Activated naive CD8-positive, alpha-beta T cell treated with anti-CD3 and anti-CD28 coated beads for 36 hours (primary cell): ENCODE data around the gene HOMEZ. TPM values are rescaled to one million over a fixed set of nuclear protein-coding genes. Genes with fewer than 3 reads are reported as not detected.
"Not testable (repeated sequence)": the region's sequence is repeated elsewhere in the genome, so short reads cannot be mapped to it uniquely, and the experiment has no call there.

Experiments
- DNase-seq: peaks from one replicate; pipeline ENCODE4 v3.0.0; 2021
- H3K27ac Mint-ChIP-seq: one replicate; pipeline ENCODE4 v1.8.0; 2022; ENCODE audit warnings: mild to moderate bottlenecking, moderate library complexity, mixed read lengths
- H3K27me3 Mint-ChIP-seq: one replicate; pipeline ENCODE4 v1.8.0; 2022; ENCODE audit warnings: mild to moderate bottlenecking, mixed read lengths
- H3K36me3 Mint-ChIP-seq: one replicate; pipeline ENCODE4 v1.8.0; 2021; ENCODE audit warnings: mild to moderate bottlenecking, mixed read lengths
- H3K4me1 Mint-ChIP-seq: one replicate; pipeline ENCODE4 v1.8.0; 2021; ENCODE audit warnings: mixed read lengths
- H3K4me3 Mint-ChIP-seq: one replicate; pipeline ENCODE4 v1.8.0; 2022; ENCODE audit warnings: mild to moderate bottlenecking, moderate library complexity, mixed read lengths
- H3K9me3 Mint-ChIP-seq: one replicate; pipeline ENCODE4 v1.8.0; 2022; ENCODE audit warnings: mixed read lengths
- total RNA-seq, 2 experiments: library from RNA; stranded (reverse); gene quantifications; one replicate each; pipeline ENCODE4 v1.2.3, GENCODE V29; 2021

HOMEZ gene, protein sequence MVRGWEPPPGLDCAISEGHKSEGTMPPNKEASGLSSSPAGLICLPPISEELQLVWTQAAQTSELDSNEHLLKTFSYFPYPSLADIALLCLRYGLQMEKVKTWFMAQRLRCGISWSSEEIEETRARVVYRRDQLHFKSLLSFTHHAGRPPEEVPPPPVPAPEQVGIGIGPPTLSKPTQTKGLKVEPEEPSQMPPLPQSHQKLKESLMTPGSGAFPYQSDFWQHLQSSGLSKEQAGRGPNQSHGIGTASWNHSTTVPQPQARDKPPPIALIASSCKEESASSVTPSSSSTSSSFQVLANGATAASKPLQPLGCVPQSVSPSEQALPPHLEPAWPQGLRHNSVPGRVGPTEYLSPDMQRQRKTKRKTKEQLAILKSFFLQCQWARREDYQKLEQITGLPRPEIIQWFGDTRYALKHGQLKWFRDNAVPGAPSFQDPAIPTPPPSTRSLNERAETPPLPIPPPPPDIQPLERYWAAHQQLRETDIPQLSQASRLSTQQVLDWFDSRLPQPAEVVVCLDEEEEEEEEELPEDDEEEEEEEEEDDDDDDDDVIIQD
- 10 to 100 TPM; 10.8 to 12.7 TPM for total RNA-seq

DNA sequence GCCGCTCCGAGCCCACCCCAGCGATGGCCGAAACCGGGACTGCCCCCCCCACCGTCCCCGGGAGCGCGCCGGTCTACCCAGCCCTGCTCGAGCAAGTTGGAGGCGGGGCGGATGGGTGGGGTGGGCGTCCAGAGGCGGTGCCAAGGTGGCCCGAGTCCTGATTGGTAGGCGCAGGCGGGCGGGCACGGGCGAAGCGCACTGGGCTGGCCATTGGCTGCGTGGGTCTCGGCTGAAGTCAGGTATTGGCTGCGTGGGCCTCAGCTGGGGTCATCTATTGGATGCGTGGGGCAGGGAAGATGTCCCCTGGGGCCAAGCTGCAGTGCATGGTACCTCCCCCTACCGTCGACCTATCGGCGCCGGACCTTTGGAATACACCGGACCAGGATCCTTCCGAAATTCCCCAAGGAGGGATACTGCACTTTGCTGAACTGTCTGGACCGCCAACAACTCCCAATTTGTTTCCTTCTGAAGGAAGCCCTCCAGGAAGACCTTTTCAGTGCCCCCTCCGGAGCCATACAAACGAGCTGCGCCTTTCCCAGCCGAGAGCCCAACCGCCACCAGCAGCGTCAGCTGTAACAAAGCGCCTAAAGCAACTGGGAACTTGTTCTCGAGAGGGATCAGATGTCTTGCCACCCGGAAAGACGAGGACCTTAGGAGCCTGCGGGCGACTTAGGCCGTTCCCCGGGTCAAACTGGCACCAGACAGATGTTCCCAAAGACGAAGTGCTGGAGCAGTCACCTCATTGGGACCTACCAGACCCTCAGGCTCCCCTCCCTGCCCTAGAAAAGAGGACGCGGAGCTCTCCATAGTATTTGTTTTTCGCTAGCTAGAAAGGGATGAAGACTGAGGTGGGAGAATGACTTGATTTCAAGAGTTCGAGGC, at the start of gene HOMEZ:
Gene HOMEZ, minus strand, starts transcription at position 113 of the 882 bp plus-strand sequence. CDS start 180 bp downstream, outside the sequence.
- H3K4me3 Mint-ChIP-seq, result peak within 1 kb of the TSS; percentile 91
- peak within 1 kb of the TSS; percentile 96 for H3K27ac Mint-ChIP-seq
- H3K27me3 Mint-ChIP-seq, result no peaks in the 10 kb centered on the region
- peaks cover 25% of the 10 kb centered on the region for H3K4me1 Mint-ChIP-seq
- peaks cover 16% of the 10 kb centered on the region for H3K36me3 Mint-ChIP-seq
- DNase-seq, result peak; percentile 99
- H3K9me3 Mint-ChIP-seq, result no peaks in the 10 kb centered on the region

GRCh38 chr14:23335623-23336022, 49.7 kb upstream of the HOMEZ start:
- peaks cover 30% of the 10 kb centered on the region for H3K27me3 Mint-ChIP-seq
- no peaks in the 10 kb centered on the region for H3K36me3 Mint-ChIP-seq
- H3K4me1 Mint-ChIP-seq, result no peaks in the 10 kb centered on the region
- no peak overlapping the region for H3K27ac Mint-ChIP-seq
- peaks cover 2% of the 10 kb centered on the region for H3K9me3 Mint-ChIP-seq
- no peak overlapping the region for H3K4me3 Mint-ChIP-seq
- no peak for DNase-seq

DNA sequence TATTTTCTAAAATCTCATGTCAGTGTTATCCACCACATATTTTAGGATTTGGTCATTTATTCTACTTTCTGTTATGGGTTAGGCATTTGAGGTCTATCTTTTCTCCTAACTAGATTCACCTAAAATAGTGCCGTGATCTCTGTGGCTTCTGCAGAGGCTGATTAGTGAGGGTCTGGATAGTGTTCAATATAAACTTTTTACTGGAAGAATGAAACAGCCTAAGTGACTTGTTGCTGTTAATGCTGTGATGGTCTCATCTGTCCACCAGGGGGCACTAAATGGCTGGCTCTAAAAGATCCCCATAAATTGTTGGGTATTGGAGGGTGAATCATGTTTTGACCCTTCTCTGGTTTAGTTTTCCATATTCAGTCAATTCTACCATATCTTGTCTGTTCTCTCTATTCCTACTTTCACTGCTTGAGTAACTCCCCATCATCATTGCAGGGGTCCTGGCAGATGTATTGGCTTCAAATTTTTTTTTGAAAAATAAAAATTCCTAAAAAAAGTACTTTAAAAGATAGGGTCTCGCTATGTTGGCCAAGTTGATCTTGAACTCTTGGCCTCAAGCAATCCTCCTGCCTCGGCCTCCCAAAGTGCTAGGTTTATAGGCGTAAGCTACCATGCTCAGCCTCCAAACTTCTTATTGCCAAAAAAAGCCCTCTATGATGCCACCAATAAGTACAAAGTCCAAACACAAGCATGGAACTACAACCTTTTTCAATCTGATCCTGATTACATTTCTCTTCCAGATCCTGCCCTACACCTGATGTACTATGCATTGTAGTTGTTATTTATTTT, 42.2 kb upstream of the HOMEZ start:
- Mint-ChIP-seq H3K4me1 (peaks cover 10% of the 10 kb centered on the region), H3K27me3 (no peaks in the 10 kb centered on the region), H3K9me3 (no peaks in the 10 kb centered on the region), H3K27ac (no peak overlapping the region), H3K4me3 (no peak overlapping the region), H3K36me3 (peaks cover 9% of the 10 kb centered on the region)
- peak; percentile 55 for DNase-seq

- H3K4me3 Mint-ChIP-seq, result no peak overlapping the region
- H3K4me1 Mint-ChIP-seq, result peaks cover 17% of the 10 kb centered on the region
These were observed 40.8 kb upstream of the HOMEZ start for GRCh38 chr14:23326491-23327332.

DNA sequence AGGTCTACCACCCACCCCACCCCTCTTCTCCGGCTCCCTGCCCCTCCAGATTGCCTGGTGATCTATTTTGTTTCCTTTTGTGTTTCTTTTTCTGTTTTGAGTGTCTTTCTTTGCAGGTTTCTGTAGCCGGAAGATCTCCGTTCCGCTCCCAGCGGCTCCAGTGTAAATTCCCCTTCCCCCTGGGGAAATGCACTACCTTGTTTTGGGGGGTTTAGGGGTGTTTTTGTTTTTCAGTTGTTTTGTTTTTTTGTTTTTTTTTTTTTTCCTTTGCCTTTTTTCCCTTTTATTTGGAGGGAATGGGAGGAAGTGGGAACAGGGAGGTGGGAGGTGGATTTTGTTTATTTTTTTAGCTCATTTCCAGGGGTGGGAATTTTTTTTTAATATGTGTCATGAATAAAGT, 39.8 kb upstream of the HOMEZ start:
- not testable (repeated sequence) for H3K4me3 Mint-ChIP-seq, H3K27me3 Mint-ChIP-seq, DNase-seq, H3K9me3 Mint-ChIP-seq
- Mint-ChIP-seq H3K27ac (peak overlapping the region; percentile 42), H3K36me3 (peaks cover 23% of the 10 kb centered on the region), H3K4me1 (peaks cover 17% of the 10 kb centered on the region)

More at GRCh38 chr14:23326491-23327332, 40.8 kb upstream of the HOMEZ start:
- Mint-ChIP-seq H3K9me3 (no peaks in the 10 kb centered on the region), H3K27me3 (no peaks in the 10 kb centered on the region), H3K27ac (no peak overlapping the region), H3K36me3 (peaks cover 23% of the 10 kb centered on the region)
- DNase-seq, result no peak

GRCh38 chr14:23324993-23325392, 39.1 kb upstream of the HOMEZ start:
- no peak for DNase-seq
- H3K36me3 Mint-ChIP-seq, result peaks cover 23% of the 10 kb centered on the region
- H3K4me3 Mint-ChIP-seq, result no peak overlapping the region
- no peaks in the 10 kb centered on the region for H3K9me3 Mint-ChIP-seq
- no peak overlapping the region for H3K27ac Mint-ChIP-seq
- H3K4me1 Mint-ChIP-seq, result peaks cover 19% of the 10 kb centered on the region
- H3K27me3 Mint-ChIP-seq, result no peaks in the 10 kb centered on the region

DNA sequence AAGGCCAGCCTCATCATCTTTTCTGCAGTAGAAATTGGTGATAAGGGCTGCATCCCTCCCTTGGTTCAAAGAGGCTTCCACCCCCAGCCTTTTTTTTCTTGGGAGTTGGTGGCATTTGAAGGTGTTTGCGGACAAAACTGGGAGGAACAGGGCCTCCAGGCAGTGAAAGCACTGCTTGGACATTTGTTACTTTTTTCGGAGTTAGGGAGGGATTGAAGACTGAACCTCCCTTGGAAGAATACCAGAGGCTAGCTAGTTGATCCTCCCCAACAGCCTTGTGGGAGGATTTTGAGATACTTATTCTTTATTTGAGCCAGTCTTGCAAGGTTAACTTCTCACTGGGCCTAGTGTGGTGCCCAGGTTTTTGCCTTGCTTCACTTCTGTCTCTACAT, 38.5 kb upstream of the HOMEZ start:
- peaks cover 1% of the 10 kb centered on the region for H3K9me3 Mint-ChIP-seq
- no peak for DNase-seq
- peaks cover 23% of the 10 kb centered on the region for H3K4me1 Mint-ChIP-seq
- H3K27me3 Mint-ChIP-seq, result no peaks in the 10 kb centered on the region
- H3K36me3 Mint-ChIP-seq, result peaks cover 23% of the 10 kb centered on the region
- peak overlapping the region; percentile 18 for H3K4me3 Mint-ChIP-seq
- H3K27ac Mint-ChIP-seq, result no peak overlapping the region

GRCh38 chr14:23323838-23324454, 38.0 kb upstream of the HOMEZ start:
- Mint-ChIP-seq H3K4me3 (peak overlapping the region; percentile 18), H3K27me3 (no peaks in the 10 kb centered on the region), H3K9me3 (peaks cover 1% of the 10 kb centered on the region), H3K4me1 (peaks cover 23% of the 10 kb centered on the region), H3K36me3 (peaks cover 23% of the 10 kb centered on the region), H3K27ac (peak overlapping the region; percentile 29)
- DNase-seq, result no peak

DNA sequence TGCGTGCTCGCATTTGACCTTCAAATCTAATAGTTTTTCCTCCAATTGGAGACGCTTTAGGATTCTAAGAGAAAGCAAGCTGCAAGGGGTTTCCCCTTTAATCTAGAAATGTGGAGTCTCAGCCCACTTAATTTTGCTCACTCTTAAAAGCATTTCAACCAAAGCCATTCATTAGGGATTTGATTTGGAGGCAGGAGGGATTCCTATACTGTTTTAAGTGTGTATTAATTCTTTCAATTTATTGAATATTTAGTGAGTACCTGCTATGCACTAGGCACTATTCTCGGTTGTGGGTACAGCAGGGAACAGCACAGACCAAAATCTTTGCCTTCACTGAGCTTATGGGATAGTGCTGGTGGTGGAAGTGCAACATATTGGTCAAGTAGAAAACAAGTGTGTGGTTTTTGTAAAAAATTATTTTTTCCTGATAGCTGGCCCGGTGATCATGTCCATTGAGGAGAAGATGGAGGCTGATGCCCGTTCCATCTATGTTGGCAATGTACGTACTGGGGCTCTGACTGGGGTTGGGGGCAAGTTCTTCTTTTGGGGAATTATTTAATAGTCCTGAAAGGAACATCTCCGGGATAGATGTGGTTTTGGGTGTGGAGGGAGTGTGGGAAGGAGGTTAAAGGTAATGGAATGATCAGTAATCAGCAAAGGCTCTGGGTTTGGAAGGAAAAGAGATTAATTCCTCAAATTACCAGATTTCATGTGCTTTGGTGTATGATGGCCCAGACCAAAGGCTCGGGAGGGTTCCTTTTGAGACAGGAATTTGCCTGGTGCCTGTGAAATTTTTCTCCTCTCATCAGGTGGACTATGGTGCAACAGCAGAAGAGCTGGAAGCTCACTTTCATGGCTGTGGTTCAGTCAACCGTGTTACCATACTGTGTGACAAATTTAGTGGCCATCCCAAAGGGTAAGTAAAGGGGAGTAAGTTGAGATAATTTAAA, 36.9 kb upstream of the HOMEZ start:
- Mint-ChIP-seq H3K36me3 (peaks cover 23% of the 10 kb centered on the region), H3K9me3 (peaks cover 1% of the 10 kb centered on the region), H3K4me1 (peaks cover 23% of the 10 kb centered on the region), H3K27me3 (no peaks in the 10 kb centered on the region), H3K4me3 (peak overlapping the region; percentile 93), H3K27ac (peak overlapping the region; percentile 95)
- no peak for DNase-seq

DNA sequence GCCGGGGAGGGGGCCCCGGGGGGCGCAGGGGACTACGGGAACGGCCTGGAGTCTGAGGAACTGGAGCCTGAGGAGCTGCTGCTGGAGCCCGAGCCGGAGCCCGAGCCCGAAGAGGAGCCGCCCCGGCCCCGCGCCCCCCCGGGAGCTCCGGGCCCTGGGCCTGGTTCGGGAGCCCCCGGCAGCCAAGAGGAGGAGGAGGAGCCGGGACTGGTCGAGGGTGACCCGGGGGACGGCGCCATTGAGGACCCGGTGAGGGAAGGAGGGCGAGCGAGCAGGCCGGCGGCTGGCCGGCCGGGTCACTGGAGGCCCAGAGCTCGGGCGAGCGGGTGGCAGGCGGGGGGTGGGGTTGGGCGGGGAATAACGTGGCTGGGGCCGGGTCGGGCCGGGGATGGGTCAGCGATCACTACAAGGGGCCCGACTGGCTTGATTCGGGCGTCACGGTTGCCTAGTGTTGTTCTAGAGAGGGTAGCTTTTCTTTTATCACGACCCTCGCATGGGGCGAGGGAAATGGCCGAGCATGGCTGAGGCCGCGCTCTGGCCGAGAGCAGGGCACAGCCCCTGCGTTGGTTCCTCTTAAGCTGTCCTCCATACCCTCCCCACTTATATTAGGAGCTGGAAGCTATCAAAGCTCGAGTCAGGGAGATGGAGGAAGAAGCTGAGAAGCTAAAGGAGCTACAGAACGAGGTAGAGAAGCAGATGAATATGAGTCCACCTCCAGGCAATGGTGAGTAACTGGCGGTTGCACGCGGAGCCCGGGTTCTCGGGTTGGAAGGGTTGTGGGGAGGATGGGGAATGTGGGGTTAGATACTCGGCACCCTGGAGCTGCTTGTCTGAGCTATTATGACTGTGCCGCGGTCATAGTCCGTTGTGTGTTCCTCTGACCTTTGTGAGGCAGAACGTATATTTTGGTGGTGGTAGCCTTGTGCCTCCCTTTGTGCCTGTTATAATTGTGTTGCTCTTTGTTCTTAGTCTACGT, 35.9 kb upstream of the HOMEZ start:
- H3K9me3 Mint-ChIP-seq, result peaks cover 1% of the 10 kb centered on the region
- no peaks in the 10 kb centered on the region for H3K27me3 Mint-ChIP-seq
- peak overlapping the region; percentile 93 for H3K4me3 Mint-ChIP-seq
- H3K27ac Mint-ChIP-seq, result peak overlapping the region; percentile 95
- peaks cover 23% of the 10 kb centered on the region for H3K36me3 Mint-ChIP-seq
- peak; percentile 68 for DNase-seq
- peaks cover 23% of the 10 kb centered on the region for H3K4me1 Mint-ChIP-seq

- H3K4me1 Mint-ChIP-seq, result peaks cover 23% of the 10 kb centered on the region
- peak within 1 kb of the TSS; percentile 97 for H3K27ac Mint-ChIP-seq
- H3K27me3 Mint-ChIP-seq, result no peaks in the 10 kb centered on the region
- DNase-seq, result peak; percentile 97
- peak within 1 kb of the TSS; percentile 93 for H3K4me3 Mint-ChIP-seq
- peaks cover 23% of the 10 kb centered on the region for H3K36me3 Mint-ChIP-seq
- H3K9me3 Mint-ChIP-seq, result peaks cover 1% of the 10 kb centered on the region
These were observed 34.9 kb upstream of the HOMEZ start, which contains the start of gene PABPN1 for GRCh38 chr14:23320584-23321571. TSS of gene PABPN1 (plus strand) at chr14:23321457. CDS start at chr14:23321470, 13 bp downstream.
